WTC11 (cell line): Measurements from ENCODE around the gene TBC1D14.

Experiments used
- ARID4B ChIP-seq: sonication (generic); formaldehyde crosslinking; IDR thresholded peaks from 2 replicates; pipeline ENCODE4 v1.8.0; 2023; ENCODE audit warnings: missing genetic modification reagents, mild to moderate bottlenecking, borderline replicate concordance
- CBFB ChIP-seq: sonication (generic); formaldehyde crosslinking; IDR thresholded peaks from 2 replicates; pipeline ENCODE4 v1.8.1; 2022; ENCODE audit warnings: mild to moderate bottlenecking, low read depth, missing genetic modification reagents
- CREM ChIP-seq: sonication (generic); formaldehyde crosslinking; IDR thresholded peaks from 2 replicates; pipeline ENCODE4 v1.8.1; 2022; ENCODE audit warnings: mild to moderate bottlenecking, missing genetic modification reagents, moderate library complexity
- CTCF ChIP-seq: fragments of 200-600 bp; IDR thresholded peaks from 2 replicates; pipeline ENCODE4 v1.8.0; 2022; ENCODE audit warnings: antibody characterized with exemption
- FOXJ3 ChIP-seq: sonication (generic); formaldehyde crosslinking; IDR thresholded peaks from 2 replicates; pipeline ENCODE4 v1.9.0; 2021; ENCODE audit warnings: missing genetic modification reagents, mild to moderate bottlenecking, borderline replicate concordance
- JUN ChIP-seq: sonication (generic); formaldehyde crosslinking; IDR thresholded peaks from 2 replicates; pipeline ENCODE4 v1.8.0; 2023; ENCODE audit warnings: mild to moderate bottlenecking, missing genetic modification reagents
- MXD4 ChIP-seq: fragments of 250-450 bp; sonication (Bioruptor Pico); IDR thresholded peaks from 2 replicates; pipeline ENCODE4 v1.8.0; 2021; ENCODE audit warnings: mild to moderate bottlenecking, moderate library complexity, borderline replicate concordance
- NR2C2 ChIP-seq: sonication (generic); formaldehyde crosslinking; IDR thresholded peaks from 2 replicates; pipeline ENCODE4 v1.8.0; 2022; ENCODE audit warnings: mild to moderate bottlenecking, missing genetic modification reagents
- TEAD1 ChIP-seq: sonication (generic); formaldehyde crosslinking; IDR thresholded peaks from 2 replicates; pipeline ENCODE4 v1.8.0; 2022; ENCODE audit warnings: mild to moderate bottlenecking, missing genetic modification reagents
- USF2 ChIP-seq: sonication (generic); formaldehyde crosslinking; IDR thresholded peaks from 2 replicates; pipeline ENCODE4 v1.8.1; 2023; ENCODE audit warnings: mild to moderate bottlenecking, missing genetic modification reagents, moderate library complexity
- ZNF121 ChIP-seq: sonication (generic); formaldehyde crosslinking; IDR thresholded peaks from 2 replicates; pipeline ENCODE4 v1.8.0; 2023; ENCODE audit warnings: missing genetic modification reagents
- TF ChIP-seq, protein P1 (sequence below): sonication (generic); formaldehyde crosslinking; conservative IDR thresholded peaks from 2 replicates; pipeline ENCODE4 v1.8.1; 2022; ENCODE audit warnings: mild to moderate bottlenecking, missing genetic modification reagents
- TF ChIP-seq, protein P2 (sequence below): fragments of 250-450 bp; sonication (Bioruptor Pico); IDR thresholded peaks from 2 replicates; pipeline ENCODE4 v1.9.0; 2021; ENCODE audit warnings: mild to moderate bottlenecking, borderline replicate concordance
- TF ChIP-seq, protein P3 (sequence below): sonication (generic); formaldehyde crosslinking; IDR thresholded peaks from 2 replicates; pipeline ENCODE4 v1.8.1; 2023; ENCODE audit warnings: mild to moderate bottlenecking, moderate library complexity, missing genetic modification reagents

GRCh38 chr4:6960628-6961412 is 51.2 kb downstream of the TBC1D14 start:
- TF ChIP-seq CTCF (no peak), MXD4 (CRISPR knock-in tag) (no peak), FOXJ3 (CRISPR knock-in tag) (no peak), NR2C2 (CRISPR knock-in tag) (no peak), JUN (CRISPR knock-in tag) (no peak), ZNF121 (no peak), USF2 (CRISPR knock-in tag) (no peak), ARID4B (CRISPR knock-in tag) (no peak), CREM (CRISPR knock-in tag) (no peak), CBFB (CRISPR knock-in tag) (no peak), TEAD1 (no peak)
- TF ChIP-seq, protein P1, sequence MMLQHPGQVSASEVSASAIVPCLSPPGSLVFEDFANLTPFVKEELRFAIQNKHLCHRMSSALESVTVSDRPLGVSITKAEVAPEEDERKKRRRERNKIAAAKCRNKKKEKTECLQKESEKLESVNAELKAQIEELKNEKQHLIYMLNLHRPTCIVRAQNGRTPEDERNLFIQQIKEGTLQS = no peak
- TF ChIP-seq, protein P2, sequence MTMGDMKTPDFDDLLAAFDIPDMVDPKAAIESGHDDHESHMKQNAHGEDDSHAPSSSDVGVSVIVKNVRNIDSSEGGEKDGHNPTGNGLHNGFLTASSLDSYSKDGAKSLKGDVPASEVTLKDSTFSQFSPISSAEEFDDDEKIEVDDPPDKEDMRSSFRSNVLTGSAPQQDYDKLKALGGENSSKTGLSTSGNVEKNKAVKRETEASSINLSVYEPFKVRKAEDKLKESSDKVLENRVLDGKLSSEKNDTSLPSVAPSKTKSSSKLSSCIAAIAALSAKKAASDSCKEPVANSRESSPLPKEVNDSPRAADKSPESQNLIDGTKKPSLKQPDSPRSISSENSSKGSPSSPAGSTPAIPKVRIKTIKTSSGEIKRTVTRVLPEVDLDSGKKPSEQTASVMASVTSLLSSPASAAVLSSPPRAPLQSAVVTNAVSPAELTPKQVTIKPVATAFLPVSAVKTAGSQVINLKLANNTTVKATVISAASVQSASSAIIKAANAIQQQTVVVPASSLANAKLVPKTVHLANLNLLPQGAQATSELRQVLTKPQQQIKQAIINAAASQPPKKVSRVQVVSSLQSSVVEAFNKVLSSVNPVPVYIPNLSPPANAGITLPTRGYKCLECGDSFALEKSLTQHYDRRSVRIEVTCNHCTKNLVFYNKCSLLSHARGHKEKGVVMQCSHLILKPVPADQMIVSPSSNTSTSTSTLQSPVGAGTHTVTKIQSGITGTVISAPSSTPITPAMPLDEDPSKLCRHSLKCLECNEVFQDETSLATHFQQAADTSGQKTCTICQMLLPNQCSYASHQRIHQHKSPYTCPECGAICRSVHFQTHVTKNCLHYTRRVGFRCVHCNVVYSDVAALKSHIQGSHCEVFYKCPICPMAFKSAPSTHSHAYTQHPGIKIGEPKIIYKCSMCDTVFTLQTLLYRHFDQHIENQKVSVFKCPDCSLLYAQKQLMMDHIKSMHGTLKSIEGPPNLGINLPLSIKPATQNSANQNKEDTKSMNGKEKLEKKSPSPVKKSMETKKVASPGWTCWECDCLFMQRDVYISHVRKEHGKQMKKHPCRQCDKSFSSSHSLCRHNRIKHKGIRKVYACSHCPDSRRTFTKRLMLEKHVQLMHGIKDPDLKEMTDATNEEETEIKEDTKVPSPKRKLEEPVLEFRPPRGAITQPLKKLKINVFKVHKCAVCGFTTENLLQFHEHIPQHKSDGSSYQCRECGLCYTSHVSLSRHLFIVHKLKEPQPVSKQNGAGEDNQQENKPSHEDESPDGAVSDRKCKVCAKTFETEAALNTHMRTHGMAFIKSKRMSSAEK (CRISPR knock-in tag) = no peak
- TF ChIP-seq, protein P3, sequence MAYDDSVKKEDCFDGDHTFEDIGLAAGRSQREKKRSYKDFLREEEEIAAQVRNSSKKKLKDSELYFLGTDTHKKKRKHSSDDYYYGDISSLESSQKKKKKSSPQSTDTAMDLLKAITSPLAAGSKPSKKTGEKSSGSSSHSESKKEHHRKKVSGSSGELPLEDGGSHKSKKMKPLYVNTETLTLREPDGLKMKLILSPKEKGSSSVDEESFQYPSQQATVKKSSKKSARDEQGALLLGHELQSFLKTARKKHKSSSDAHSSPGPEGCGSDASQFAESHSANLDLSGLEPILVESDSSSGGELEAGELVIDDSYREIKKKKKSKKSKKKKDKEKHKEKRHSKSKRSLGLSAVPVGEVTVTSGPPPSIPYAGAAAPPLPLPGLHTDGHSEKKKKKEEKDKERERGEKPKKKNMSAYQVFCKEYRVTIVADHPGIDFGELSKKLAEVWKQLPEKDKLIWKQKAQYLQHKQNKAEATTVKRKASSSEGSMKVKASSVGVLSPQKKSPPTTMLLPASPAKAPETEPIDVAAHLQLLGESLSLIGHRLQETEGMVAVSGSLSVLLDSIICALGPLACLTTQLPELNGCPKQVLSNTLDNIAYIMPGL (CRISPR knock-in tag) = no peak
